ENCODE measurements around the gene PER1. TPM values are rescaled to one million over a fixed set of nuclear protein-coding genes. Genes with fewer than 3 reads are reported as not detected.

PER1 gene, protein sequence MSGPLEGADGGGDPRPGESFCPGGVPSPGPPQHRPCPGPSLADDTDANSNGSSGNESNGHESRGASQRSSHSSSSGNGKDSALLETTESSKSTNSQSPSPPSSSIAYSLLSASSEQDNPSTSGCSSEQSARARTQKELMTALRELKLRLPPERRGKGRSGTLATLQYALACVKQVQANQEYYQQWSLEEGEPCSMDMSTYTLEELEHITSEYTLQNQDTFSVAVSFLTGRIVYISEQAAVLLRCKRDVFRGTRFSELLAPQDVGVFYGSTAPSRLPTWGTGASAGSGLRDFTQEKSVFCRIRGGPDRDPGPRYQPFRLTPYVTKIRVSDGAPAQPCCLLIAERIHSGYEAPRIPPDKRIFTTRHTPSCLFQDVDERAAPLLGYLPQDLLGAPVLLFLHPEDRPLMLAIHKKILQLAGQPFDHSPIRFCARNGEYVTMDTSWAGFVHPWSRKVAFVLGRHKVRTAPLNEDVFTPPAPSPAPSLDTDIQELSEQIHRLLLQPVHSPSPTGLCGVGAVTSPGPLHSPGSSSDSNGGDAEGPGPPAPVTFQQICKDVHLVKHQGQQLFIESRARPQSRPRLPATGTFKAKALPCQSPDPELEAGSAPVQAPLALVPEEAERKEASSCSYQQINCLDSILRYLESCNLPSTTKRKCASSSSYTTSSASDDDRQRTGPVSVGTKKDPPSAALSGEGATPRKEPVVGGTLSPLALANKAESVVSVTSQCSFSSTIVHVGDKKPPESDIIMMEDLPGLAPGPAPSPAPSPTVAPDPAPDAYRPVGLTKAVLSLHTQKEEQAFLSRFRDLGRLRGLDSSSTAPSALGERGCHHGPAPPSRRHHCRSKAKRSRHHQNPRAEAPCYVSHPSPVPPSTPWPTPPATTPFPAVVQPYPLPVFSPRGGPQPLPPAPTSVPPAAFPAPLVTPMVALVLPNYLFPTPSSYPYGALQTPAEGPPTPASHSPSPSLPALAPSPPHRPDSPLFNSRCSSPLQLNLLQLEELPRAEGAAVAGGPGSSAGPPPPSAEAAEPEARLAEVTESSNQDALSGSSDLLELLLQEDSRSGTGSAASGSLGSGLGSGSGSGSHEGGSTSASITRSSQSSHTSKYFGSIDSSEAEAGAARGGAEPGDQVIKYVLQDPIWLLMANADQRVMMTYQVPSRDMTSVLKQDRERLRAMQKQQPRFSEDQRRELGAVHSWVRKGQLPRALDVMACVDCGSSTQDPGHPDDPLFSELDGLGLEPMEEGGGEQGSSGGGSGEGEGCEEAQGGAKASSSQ (N-terminal part only)
- 10 to 100 TPM; 33.6 to 95.0 (median 56.3) TPM for total RNA-seq

DNA sequence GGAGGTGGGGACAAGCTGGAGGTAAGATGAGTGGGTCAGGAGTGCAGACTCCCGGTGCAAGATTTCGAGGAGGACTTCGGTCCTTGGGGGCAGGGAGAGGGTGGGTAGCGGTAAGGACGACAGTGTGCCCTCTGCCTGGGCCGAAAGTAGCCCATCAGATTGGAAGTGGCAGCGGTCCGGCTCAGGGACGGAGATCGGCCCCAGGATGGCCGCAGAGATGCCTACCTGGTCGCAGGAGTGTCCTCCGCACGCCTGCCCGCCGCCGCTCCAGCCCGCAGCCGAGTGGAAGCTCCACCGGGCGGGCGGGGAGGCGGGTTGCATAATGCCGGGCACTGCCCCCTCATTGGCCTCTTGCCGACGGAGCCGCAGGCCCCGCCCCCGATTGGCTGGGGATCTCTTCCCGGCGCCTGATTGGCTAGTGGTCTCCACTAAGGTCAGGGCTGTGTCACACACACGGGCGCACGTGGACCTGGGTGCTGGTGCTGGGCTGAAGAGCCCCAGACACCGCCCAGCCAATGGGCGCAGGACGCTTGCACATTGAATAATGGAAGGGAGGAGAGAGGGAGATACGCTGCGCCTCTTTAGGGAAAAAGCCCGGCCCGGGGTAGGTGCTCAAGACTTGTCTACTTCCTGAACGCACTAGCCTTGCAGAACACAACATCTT, at the start of gene PER1:
Gene PER1, minus strand, starts transcription at position 293 of the 664 bp plus-strand sequence. CDS start 1,698 bp downstream, outside the sequence.
- Histone ChIP-seq H3K4me1 (peaks cover 28 to 81% (median 36%) of the 10 kb centered on the region in 3 donors), H3K36me3 (peaks cover 34 to 47% (median 42%) of the 10 kb centered on the region in 3 donors), H3K4me3 (peak within 1 kb of the TSS; percentile 81 to 94 (median 82)), H3K9me3 (no peaks in the 10 kb centered on the region), H3K27ac (peak within 1 kb of the TSS; percentile 99 to 100 (median 100)), H3K27me3 (no peaks in the 10 kb centered on the region)
- peak; percentile 68 for DNase-seq
- WGBS, 2 donors: 4 to 10% methylated on average over 17 to 34 of the region's 42 CpGs
- TF ChIP-seq, protein P1, sequence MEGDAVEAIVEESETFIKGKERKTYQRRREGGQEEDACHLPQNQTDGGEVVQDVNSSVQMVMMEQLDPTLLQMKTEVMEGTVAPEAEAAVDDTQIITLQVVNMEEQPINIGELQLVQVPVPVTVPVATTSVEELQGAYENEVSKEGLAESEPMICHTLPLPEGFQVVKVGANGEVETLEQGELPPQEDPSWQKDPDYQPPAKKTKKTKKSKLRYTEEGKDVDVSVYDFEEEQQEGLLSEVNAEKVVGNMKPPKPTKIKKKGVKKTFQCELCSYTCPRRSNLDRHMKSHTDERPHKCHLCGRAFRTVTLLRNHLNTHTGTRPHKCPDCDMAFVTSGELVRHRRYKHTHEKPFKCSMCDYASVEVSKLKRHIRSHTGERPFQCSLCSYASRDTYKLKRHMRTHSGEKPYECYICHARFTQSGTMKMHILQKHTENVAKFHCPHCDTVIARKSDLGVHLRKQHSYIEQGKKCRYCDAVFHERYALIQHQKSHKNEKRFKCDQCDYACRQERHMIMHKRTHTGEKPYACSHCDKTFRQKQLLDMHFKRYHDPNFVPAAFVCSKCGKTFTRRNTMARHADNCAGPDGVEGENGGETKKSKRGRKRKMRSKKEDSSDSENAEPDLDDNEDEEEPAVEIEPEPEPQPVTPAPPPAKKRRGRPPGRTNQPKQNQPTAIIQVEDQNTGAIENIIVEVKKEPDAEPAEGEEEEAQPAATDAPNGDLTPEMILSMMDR (IDR thresholded peaks at IDR 0.05): peak in 1 of 6 experiments; percentile 5
- peak in 3 of 4 donors; percentile 69 to 99 (median 99) for TF ChIP-seq POLR2A (IDR thresholded peaks at IDR 0.05)
- intact Hi-C loops (cut with DNase I): no loop called here

DNA sequence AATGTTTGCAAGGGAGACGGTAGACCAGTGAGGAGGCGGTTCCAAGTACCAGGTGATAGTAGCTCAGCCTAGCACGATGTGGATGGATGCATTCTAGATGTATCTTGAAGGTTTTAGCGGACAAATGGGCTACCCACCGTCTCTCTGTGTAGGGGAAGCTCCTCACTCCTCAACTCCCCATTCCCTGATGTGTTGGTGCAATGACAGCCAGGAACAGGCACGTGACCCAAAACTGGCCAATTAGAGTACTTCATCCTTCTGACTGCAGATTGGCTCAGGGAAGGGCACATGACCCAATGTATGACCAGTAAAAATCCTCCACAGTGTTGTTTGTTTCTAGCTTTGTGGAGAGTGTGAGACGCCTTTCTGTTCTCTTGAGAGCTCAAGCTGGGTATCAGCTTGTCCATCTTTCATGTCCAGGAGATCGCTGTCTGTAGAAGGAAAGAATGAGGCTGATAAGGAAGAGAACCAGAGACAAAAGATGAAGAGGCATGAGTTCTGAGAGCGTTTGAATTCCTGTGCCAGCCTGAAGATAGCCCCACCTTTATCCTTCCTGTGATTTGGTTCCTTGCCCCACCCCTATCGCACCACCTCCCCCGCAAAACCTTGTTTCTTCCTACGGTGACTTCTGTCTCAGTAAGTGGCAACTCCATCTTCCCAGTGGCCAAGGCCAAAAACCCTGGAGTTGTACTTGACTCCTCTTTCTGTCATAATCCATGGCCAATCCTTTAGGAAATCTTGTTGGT, 40.0 kb upstream of the PER1 start:
- H3K9me3 ChIP-seq: no peaks in the 10 kb centered on the region
- peaks cover 13 to 54% (median 31%) of the 10 kb centered on the region in 3 donors for H3K4me1 ChIP-seq
- no peaks in the 10 kb centered on the region for H3K36me3 ChIP-seq
- peak in 3 of 4 donors; percentile 29 to 81 (median 60) for TF ChIP-seq POLR2A (IDR thresholded peaks at IDR 0.05)
- TF ChIP-seq, protein P1 (IDR thresholded peaks at IDR 0.05): no peak
- H3K4me3 ChIP-seq: peak overlapping the region; percentile 9 to 62 (median 40)
- intact Hi-C loops (cut with DNase I): no loop called here
- WGBS, 2 donors: 5 to 8% methylated on average over 12 of the region's 12 CpGs
- peak overlapping the region; percentile 78 to 93 (median 90) for H3K27ac ChIP-seq
- DNase-seq: no peak
- H3K27me3 ChIP-seq: no peaks in the 10 kb centered on the region

DNA sequence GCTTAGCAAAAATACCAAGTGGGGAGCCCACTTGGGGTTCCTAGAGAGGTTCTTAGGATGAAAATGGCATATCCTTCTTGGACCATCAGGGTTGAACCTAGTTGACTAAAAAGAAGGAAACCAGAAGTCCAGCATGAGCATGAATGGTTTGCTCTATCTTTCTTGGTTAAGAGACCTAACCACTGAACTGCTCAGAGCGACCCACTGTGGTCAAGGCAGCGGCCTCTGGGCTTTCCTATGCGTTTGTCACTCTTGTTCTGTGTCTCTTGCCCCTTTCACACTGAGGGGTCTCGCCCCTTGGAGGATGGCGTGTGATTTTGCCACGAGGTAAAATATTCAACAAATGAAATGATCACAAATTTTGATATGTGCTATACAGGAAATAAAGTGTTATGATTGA, 38.3 kb upstream of the PER1 start:
- Histone ChIP-seq H3K4me1 (peaks cover 13 to 72% (median 31%) of the 10 kb centered on the region in 3 donors), H3K4me3 (peak overlapping the region in 3 of 4 donors; percentile 85 to 97 (median 86)), H3K27ac (peak overlapping the region; percentile 96 to 99 (median 98)), H3K9me3 (no peaks in the 10 kb centered on the region), H3K36me3 (no peaks in the 10 kb centered on the region), H3K27me3 (no peaks in the 10 kb centered on the region)
- DNase-seq: no peak
- TF ChIP-seq, protein P1 (IDR thresholded peaks at IDR 0.05): no peak
- TF ChIP-seq POLR2A (IDR thresholded peaks at IDR 0.05): no peak
- WGBS, 2 donors: 33 to 42% methylated on average over 6 of the region's 6 CpGs
- intact Hi-C loops (cut with DNase I): no loop called here
